Embryonic facial prominence (tissue), 1 donor: ENCODE data around the gene NEURL1.
"Not testable (repeated sequence)": the region's sequence is repeated elsewhere in the genome, so short reads cannot be mapped to it uniquely, and the experiment has no call there.

Source experiments
- DNase-seq: peaks from one replicate; pipeline ENCODE4 v3.0.0-alpha.2; 2016; ENCODE audit errors: extremely low spot score

NEURL1 gene

DNA sequence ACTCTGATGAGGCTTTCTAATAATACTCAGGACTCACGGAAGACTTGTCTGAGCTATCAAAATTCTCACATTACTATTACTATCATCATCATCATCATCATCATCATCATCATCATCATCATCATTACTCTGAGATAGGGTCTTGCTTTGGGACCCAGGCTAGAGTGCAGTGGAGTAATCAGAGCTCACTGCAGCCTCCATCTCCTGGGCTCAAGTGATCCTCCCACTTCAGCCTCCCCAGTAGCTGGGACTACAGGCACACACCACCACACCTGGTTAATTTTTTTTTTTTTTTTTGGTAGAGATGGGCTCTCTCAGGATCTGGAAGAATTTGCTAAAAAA is 112.6 kb downstream of the NEURL1 start:
- not testable (repeated sequence) for DNase-seq

DNA sequence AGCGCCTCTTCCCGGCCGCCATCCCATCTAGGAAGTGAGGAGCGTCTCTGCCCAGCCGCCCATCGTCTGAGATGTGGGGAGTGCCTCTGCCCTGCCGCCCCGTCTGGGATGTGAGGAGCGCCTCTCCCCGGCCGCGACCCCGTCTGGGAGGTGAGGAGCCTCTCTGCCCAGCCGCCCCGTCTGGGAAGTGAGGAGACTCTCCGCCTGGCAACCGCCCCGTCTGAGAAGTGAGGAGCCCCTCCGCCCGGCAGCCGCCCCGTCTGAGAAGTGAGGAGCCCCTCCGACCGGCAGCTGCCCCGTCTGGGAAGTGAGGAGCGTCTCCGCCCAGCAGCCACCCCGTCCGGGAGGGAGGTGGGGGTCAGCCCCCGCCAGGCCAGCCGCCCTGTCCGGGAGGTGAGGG is 113.5 kb downstream of the NEURL1 start:
- not testable (repeated sequence) for DNase-seq

- DNase-seq: not testable (repeated sequence)
Observed at GRCh38 chr10:103608056-103608455, 114.6 kb downstream of the NEURL1 start.

DNA sequence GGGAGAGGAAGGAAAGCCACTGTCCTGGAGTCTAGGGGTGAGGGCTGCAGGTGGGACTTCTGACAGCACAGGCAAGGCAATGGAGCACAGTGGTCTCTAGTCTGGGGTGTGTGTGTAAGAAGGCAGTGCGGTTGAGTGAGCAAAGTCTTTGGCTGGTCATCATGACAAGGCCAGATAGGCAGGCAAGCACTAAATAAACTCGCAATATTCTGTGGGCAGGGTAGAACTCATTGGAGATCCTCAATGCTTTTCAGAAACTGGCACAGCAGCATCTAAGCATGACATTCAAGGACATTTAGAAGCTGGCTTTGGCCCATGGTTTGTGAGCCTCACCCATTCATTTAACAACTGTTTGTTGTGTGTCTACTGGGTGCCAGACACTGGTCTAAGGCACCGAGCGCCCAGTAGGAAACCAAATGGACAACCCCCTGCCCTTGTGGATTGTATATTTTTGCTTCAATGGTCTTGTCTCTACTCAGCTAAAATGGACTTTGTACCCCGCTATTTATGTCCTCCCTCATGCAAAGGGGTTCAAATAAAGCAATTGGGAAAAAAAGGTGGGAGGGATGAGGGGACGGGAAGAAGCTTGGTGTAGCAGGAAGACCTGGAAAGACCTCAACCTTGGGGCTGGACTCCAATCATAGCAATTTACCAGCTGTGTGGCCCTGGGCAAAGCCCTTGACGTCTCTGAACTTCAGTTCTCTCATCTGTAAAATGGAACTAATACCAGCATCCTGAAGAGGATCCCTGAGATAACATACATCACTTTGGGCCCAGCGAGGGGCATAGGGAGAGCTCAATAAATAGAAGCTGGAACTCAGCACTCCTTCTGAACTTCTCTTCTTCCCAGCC is 116.0 kb downstream of the NEURL1 start:
- DNase-seq: no peak

- DNase-seq: no peak
Observed at GRCh38 chr10:103610083-103610472, 116.6 kb downstream of the NEURL1 start.

- DNase-seq: no peak
Observed at GRCh38 chr10:103610921-103611511, 117.5 kb downstream of the NEURL1 start.

DNA sequence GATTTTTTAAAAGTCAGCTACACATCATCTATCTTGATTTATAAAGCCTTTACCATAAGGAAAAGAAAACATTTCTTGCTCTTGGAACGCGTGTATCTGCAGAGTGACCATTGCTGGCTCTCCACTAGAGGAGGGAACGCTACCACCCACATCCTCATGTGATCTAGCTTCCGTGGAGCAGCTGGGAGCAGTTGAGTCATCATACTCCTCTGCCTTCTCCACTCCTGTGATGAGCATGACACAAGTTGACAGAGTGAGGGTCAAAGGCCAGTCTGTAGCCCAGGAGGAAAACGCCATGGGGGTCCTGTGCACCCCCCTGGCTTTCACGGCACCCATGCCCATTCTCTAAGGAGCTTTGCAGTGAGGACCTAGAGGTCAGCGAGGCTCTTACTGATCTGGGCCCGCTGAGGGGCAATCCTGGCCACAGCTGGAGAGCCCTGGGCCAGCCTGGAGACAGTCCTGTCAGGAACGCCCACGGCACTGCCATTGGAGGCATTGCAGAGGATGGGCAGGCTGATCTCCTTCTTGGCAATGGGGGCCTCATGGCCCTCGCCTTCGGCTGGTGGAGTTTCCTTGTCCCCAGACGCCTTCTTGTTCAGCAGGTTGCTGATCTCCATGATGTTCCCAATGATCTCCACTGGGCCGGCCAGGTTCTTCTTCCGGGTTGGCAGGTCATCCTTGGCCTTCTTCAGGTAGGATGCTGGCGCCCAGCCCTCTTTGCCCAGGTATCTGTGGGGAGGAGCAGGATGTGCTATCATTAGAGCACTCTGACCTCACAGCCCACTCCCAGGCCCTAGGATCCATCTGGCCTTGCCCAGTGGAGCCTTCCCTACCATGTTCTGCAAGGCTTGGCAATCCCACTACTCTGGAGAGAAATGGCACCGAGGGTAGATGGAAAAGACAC is 119.2 kb downstream of the NEURL1 start:
- DNase-seq: no peak

DNA sequence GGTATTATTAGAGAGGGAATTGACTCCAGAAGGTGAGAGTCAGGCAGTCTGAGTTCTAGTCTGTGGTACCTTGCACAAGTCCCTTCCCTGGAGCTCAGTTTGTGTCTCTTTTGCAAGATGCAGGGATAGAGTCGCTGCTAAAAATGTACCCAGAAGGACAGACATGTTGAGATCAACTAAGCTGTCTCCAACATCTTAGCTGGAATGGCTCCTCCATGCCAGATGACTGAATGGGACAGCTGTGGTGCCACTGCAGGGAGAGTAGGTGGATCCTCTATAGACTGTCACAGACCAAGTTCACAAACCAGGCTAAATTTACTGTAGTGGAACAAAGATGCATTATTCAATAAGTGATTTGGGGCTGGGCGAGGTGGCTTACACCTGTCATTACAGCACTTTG is 120.1 kb downstream of the NEURL1 start:
- no peak for DNase-seq

GRCh38 chr10:103614306-103615158 is 121.0 kb downstream of the NEURL1 start:
- DNase-seq: no peak

DNA sequence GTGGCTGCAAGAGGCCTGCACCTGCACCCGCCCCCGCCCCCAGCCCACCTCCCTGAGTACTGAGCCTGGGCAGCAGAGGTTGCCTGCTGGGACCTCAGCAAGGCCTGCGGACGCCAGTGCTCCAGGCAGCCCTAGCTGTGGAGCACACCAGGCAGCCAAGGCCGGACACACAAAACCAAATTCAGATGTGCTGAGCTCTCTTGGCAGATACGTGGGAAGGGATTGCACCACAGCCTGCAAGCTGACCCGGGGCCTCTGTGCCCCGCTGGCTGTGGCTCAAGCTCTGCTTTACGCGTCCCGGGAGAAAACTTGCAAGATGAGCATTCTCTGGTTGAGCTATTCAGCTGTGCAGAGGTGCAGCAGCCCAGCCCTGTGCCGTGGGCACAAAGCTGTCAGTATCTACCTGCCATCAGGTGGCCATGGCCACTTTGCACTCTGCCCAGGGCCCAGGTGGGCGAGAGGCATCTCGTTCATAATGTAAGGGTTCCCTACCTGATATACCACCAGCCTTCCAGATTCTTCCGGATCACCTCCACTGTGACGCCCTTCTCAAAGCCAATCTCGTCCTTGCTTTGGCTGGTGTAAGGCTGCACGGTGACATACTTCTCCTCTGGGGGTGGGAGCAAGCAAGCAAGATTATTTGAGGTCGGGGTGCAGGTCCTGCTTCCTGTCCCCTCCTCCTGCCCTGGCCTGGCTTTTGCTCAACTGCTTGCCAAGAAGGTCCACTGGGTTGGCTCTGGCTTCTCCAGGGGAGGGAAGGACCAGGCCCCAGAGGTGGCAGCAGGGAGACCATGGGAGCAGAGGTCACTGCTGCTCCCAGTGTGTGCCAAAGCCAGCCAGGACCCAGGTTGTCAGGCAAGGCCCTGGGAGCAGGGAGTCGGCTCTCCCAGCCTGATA is 123.4 kb downstream of the NEURL1 start:
- no peak for DNase-seq

DNA sequence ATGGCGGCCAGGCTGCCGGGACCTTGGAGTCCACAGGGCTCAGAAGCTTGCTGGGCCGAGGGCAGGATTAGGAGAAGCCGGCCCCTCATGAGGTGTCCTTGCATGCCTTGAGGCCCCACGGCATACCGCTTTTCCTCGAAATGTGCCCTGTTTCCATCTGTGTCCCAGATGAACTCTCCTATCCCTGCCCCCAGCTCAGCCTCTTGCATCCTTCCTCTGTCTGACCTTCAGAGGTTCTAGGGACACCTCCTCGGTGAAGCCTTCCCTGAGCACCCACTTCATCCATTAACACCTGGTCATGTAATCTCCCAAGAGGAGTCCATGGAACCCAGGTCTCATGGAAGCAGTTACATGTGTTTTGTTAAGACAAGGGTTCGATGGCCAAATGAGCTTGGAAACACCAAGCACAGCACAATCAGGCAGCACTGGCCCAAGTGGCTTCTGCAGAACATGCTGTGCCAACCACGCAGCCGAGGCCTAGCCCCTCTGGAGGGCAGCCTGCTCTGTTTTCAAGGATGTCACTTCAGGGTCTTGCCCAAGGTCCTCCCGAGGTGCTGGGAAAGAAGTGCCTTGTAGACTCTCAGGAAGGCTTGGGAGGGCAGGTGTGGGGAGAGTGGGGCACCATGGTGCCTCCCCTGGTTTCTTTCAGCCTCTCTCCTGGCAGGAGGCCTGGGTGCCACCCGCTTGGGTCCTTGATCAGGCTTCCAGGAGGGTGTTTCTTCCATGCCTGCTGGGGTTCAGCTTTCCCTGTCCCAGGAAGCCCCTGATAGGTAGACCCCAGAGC is 124.3 kb downstream of the NEURL1 start:
- DNase-seq: no peak

- no peak for DNase-seq
Observed at GRCh38 chr10:103618575-103619423, 125.3 kb downstream of the NEURL1 start.

GRCh38 chr10:103619424-103620351 is 126.2 kb downstream of the NEURL1 start:
- no peak for DNase-seq

GRCh38 chr10:103620352-103620740 is 126.8 kb downstream of the NEURL1 start:
- DNase-seq: no peak

DNA sequence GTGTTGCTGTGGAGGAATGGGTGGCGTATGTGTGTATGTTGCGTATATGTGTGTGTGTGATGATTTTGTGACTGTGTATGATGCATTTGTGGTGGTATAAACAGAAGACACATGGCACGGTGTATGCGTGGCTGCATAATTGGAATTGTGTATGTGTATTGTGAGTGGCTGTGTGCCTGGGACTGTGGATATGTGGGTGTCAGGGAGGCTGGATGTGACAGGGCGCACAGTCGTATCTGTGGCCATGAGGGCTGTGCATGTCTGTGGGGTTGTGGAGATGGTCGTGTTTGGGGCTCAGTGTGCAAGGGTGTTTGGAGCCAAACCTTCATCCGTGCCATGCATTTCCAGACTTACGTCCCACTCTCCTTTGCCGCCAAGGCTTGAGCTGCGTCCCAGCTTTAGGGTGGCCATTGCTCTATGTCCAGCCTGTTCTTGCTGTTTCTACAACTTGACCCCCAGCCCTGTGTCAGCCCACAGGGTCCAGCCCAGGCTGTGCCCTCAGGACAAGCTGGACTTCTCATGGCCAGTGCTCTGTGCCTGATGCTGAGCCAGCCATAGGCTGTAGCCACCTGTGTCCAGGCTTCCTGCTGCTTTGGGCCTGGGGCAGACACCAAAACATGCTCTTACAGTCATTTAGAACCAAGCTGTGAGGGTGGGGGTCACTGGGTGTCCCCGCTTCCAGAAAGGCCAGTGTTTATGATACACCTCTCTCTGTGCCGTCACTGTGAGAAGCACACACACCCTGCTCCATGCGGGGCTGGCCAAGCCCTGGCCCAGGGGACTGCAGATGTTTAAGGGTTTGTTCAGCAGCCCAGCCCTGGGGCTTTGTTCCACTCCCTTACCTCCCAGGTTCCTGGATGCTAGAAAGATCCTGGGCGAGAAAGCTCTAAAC is 127.6 kb downstream of the NEURL1 start:
- no peak for DNase-seq

- no peak for DNase-seq
Observed at GRCh38 chr10:103621783-103622125, 128.2 kb downstream of the NEURL1 start.

DNA sequence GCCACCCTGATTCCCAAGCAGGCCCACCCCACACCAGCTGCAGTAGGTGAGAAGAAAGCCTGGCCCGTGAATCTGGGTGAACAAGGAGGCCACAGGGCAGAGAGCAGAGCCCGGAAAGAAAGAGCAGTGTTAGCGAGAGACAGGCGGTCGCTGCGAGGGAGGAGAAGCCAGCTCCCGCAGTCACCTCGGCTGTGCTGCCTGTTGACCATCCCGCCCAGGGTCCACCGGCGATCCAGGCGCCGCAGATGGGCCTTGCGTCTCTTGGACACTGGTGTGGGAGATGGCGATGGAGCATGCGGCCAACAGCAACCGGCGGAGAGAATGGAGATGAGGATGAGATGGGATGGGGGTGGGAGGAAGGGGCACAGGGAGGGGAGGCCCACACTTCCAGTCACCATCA is 128.8 kb downstream of the NEURL1 start:
- no peak for DNase-seq
